Measurements from ENCODE around the gene RAI14. TPM values are rescaled to one million over a fixed set of nuclear protein-coding genes. Genes with fewer than 3 reads are reported as not detected.
A peak's percentile ranks its signal among the peaks of the same experiment; 100 is the strongest.
"Not testable (repeated sequence)": the region's sequence is repeated elsewhere in the genome, so short reads cannot be mapped to it uniquely, and the experiment has no call there.

Gene RAI14
- total and polyA plus RNA-seq, 5 donors: 4.5 to 22.7 (median 11.8) TPM

DNA sequence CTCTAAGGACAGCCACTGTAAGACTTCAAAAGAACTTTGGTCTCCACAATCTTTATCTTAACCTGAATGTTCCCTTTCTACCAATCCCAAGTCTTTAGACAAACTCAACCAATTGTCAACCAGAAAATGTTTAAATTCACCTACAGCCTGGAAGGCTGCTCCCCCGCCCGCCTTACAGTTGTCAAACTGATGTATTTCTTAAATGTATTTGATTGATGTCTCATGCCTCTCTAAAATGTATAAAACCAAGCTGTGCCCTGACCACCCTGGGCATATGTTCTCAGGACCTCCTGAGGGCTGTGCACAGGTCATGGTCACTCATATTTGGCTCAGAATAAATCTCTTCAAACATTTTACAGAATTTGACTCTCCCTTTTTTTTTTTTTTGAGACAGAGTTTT lies 45.3 kb downstream of the RAI14 start:
- WGBS: 97% methylated on average over 2 of the region's 2 CpGs
- H3K27ac ChIP-seq (ENCODE audit: low read length); H3K27me3 ChIP-seq (ENCODE audit: control insufficient read depth, insufficient read depth); intact Hi-C loops (cut with DNase I); H3K9me3 ChIP-seq (ENCODE audit: control insufficient read depth, low read length); H3K4me3 ChIP-seq (ENCODE audit: low read length); DNase-seq; ATAC-seq; H3K4me1 ChIP-seq (ENCODE audit: control insufficient read depth, insufficient read depth, low read length): not testable (repeated sequence)

- no peaks in the 10 kb centered on the region for H3K27me3 ChIP-seq (ENCODE audit: control insufficient read depth, insufficient read depth)
- no peaks in the 10 kb centered on the region for H3K4me1 ChIP-seq (ENCODE audit: control insufficient read depth, insufficient read depth, low read length)
- 83% methylated on average over 10 of the region's 10 CpGs for WGBS
- no peak overlapping the region for H3K27ac ChIP-seq (ENCODE audit: low read length)
- intact Hi-C loops (cut with DNase I): no loop called here
- H3K9me3 ChIP-seq (ENCODE audit: control insufficient read depth, low read length): no peaks in the 10 kb centered on the region
- DNase-seq: no peak
- no peak overlapping the region for H3K4me3 ChIP-seq (ENCODE audit: low read length)
- no peak for ATAC-seq
These were observed 47.9 kb downstream of the RAI14 start for GRCh38 chr5:34703767-34704713.

GRCh38 chr5:34706084-34706483 lies 50.0 kb downstream of the RAI14 start:
- no peak overlapping the region for H3K27ac ChIP-seq (ENCODE audit: low read length)

GRCh38 chr5:34707451-34708107 lies 51.5 kb downstream of the RAI14 start:
- Histone ChIP-seq H3K9me3 (ENCODE audit: control insufficient read depth, low read length) (no peaks in the 10 kb centered on the region), H3K27ac (ENCODE audit: low read length) (no peak overlapping the region), H3K4me3 (ENCODE audit: low read length) (no peak overlapping the region), H3K4me1 (ENCODE audit: control insufficient read depth, insufficient read depth, low read length) (no peaks in the 10 kb centered on the region), H3K27me3 (ENCODE audit: control insufficient read depth, insufficient read depth) (no peaks in the 10 kb centered on the region)
- DNase-seq (no peak), ATAC-seq (no peak)
- 62% methylated on average over 5 of the region's 5 CpGs for WGBS
- intact Hi-C loops (cut with DNase I): no loop called here

More at GRCh38 chr5:34706084-34706483, 50.0 kb downstream of the RAI14 start:
- H3K4me1 ChIP-seq (ENCODE audit: control insufficient read depth, insufficient read depth, low read length): no peaks in the 10 kb centered on the region
- no peak overlapping the region for H3K4me3 ChIP-seq (ENCODE audit: low read length)
- no peaks in the 10 kb centered on the region for H3K9me3 ChIP-seq (ENCODE audit: control insufficient read depth, low read length)
- 85% methylated on average over 1 of the region's 1 CpG for WGBS
- DNase-seq: no peak
- ATAC-seq: no peak
- intact Hi-C loops (cut with DNase I): no loop called here
- H3K27me3 ChIP-seq (ENCODE audit: control insufficient read depth, insufficient read depth): no peaks in the 10 kb centered on the region

GRCh38 chr5:34708777-34709176 lies 52.6 kb downstream of the RAI14 start:
- Histone ChIP-seq H3K9me3 (ENCODE audit: control insufficient read depth, low read length) (no peaks in the 10 kb centered on the region), H3K27ac (ENCODE audit: low read length) (no peak overlapping the region), H3K4me1 (ENCODE audit: control insufficient read depth, insufficient read depth, low read length) (no peaks in the 10 kb centered on the region), H3K4me3 (ENCODE audit: low read length) (no peak overlapping the region), H3K27me3 (ENCODE audit: control insufficient read depth, insufficient read depth) (no peaks in the 10 kb centered on the region)
- intact Hi-C loops (cut with DNase I): no loop called here
- no peak for DNase-seq
- ATAC-seq: no peak
- 92% methylated on average over 2 of the region's 2 CpGs for WGBS

DNA sequence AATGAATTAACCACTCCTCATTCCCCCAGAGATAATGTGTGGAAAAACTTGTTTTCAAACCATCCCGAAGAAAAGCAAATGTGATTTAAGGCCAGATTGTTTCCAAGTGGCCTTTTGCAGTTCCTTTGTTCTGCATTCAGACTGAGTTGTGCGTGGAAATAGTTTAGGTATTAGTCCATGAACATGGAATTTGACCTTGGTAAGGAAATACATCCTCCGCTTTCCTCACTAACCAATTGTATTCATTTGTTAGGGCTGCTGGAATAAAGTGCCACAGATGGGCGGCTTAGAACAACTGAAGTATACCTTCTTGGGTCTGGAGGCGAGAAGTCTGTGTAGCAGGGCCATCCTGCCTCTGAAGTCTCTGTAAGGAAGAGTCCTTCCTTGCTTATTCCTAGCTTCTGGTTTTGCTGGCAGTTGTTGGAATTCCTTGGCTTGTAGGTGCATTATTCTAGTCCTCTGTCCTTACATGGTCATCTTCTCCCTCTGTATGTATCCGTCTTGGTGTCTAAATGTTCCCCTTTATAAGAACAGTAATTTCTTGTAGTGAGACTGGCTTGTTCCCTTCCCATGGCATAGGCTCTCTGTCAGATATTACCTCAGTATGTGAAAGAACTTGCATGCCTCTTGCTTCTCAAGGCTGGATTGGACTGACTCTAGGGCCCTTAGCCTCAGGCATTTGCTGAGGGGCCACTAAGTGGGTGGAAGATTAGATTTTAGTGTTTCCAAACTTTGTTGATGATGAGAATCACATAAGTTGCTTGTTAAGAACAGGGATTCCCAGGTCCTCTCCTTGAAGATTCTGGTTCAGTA lies 53.9 kb downstream of the RAI14 start:
- peak in 1 of 2 donors; percentile 83 for ATAC-seq

GRCh38 chr5:34712565-34712964 lies 56.4 kb downstream of the RAI14 start:
- 93% methylated on average over 4 of the region's 4 CpGs for WGBS
- ATAC-seq: no peak
- intact Hi-C loops (cut with DNase I): no loop called here

More for the DNA sequence above, 53.9 kb downstream of the RAI14 start:
- DNase-seq: no peak
- intact Hi-C loops (cut with DNase I): no loop called here
- no peak overlapping the region for H3K4me3 ChIP-seq (ENCODE audit: low read length)
- 67% methylated on average over 6 of the region's 6 CpGs for WGBS
- no peaks in the 10 kb centered on the region for H3K9me3 ChIP-seq (ENCODE audit: control insufficient read depth, low read length)
- no peak overlapping the region for H3K27ac ChIP-seq (ENCODE audit: low read length)
- no peaks in the 10 kb centered on the region for H3K4me1 ChIP-seq (ENCODE audit: control insufficient read depth, insufficient read depth, low read length)
- no peaks in the 10 kb centered on the region for H3K27me3 ChIP-seq (ENCODE audit: control insufficient read depth, insufficient read depth)

GRCh38 chr5:34715711-34716110 lies 59.6 kb downstream of the RAI14 start:
- no peak for ATAC-seq
- no peak for DNase-seq
- H3K4me1 ChIP-seq (ENCODE audit: control insufficient read depth, insufficient read depth, low read length): peaks cover 3% of the 10 kb centered on the region
- intact Hi-C loops (cut with DNase I): no loop called here
- no peak overlapping the region for H3K4me3 ChIP-seq (ENCODE audit: low read length)
- 53% methylated on average over 1 of the region's 1 CpG for WGBS
- H3K9me3 ChIP-seq (ENCODE audit: control insufficient read depth, low read length): no peaks in the 10 kb centered on the region
- H3K27ac ChIP-seq (ENCODE audit: low read length): no peak overlapping the region
- H3K27me3 ChIP-seq (ENCODE audit: control insufficient read depth, insufficient read depth): no peaks in the 10 kb centered on the region

More at GRCh38 chr5:34712565-34712964, 56.4 kb downstream of the RAI14 start:
- Histone ChIP-seq H3K9me3 (ENCODE audit: control insufficient read depth, low read length) (no peaks in the 10 kb centered on the region), H3K27ac (ENCODE audit: low read length) (no peak overlapping the region), H3K4me1 (ENCODE audit: control insufficient read depth, insufficient read depth, low read length) (no peaks in the 10 kb centered on the region), H3K4me3 (ENCODE audit: low read length) (no peak overlapping the region), H3K27me3 (ENCODE audit: control insufficient read depth, insufficient read depth) (no peaks in the 10 kb centered on the region)
- no peak for DNase-seq

DNA sequence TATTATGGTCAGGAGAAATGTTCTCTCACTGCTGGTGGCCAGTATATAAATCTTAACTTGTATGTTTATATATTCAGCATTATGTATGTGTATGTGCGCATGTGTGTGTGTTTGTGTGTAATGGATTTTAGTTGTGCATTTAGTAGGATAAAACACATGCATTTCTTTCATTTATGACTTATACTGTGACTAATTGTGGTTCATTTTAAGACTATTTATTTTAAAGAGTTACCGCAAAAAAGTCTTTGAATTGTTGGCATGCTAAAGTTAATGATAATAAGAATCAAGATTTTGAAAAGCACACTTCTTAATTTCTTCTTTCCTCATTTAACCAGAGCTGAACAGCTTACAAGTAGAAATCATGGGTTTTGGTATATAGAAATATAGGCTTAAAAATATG lies 60.9 kb downstream of the RAI14 start:
- WGBS: 90% methylated on average over 2 of the region's 2 CpGs
- ATAC-seq (no peak), DNase-seq (no peak)
- Histone ChIP-seq H3K27me3 (ENCODE audit: control insufficient read depth, insufficient read depth) (no peaks in the 10 kb centered on the region), H3K4me1 (ENCODE audit: control insufficient read depth, insufficient read depth, low read length) (peaks cover 3% of the 10 kb centered on the region), H3K9me3 (ENCODE audit: control insufficient read depth, low read length) (no peaks in the 10 kb centered on the region), H3K4me3 (ENCODE audit: low read length) (no peak overlapping the region), H3K27ac (ENCODE audit: low read length) (no peak overlapping the region)
- intact Hi-C loops (cut with DNase I): no loop called here

- 47% methylated on average over 9 of the region's 9 CpGs for WGBS
- peak; percentile 79 to 84 for ATAC-seq
- intact Hi-C loops (cut with DNase I): no loop called here
These were observed 61.5 kb downstream of the RAI14 start for GRCh38 chr5:34717426-34718327.

More at GRCh38 chr5:34717426-34718327, 61.5 kb downstream of the RAI14 start:
- Histone ChIP-seq H3K27ac (ENCODE audit: low read length) (peak overlapping the region; percentile 26), H3K27me3 (ENCODE audit: control insufficient read depth, insufficient read depth) (no peaks in the 10 kb centered on the region), H3K4me3 (ENCODE audit: low read length) (no peak overlapping the region), H3K4me1 (ENCODE audit: control insufficient read depth, insufficient read depth, low read length) (peaks cover 3% of the 10 kb centered on the region), H3K9me3 (ENCODE audit: control insufficient read depth, low read length) (no peaks in the 10 kb centered on the region)
- no peak for DNase-seq
